ENCODE results near the gene IRF3.

IRF3 gene

GRCh38 chr19:49616532-49616931, 49.1 kb downstream of the IRF3 start:
- no peak for ATAC-seq
- TF ChIP-seq ISL1 (CRISPR knock-in tag; IDR thresholded peaks at IDR 0.05) = no peak
- no peak for TF ChIP-seq RARB (CRISPR knock-in tag; IDR thresholded peaks at IDR 0.05)
- TF ChIP-seq ZFP30 (CRISPR knock-in tag; IDR thresholded peaks at IDR 0.05) = no peak
- no peak for TF ChIP-seq TSHZ2 (CRISPR knock-in tag; IDR thresholded peaks at IDR 0.05)
- no peak for TF ChIP-seq POU6F1 (CRISPR knock-in tag; IDR thresholded peaks at IDR 0.05; ENCODE audit: borderline replicate concordance, low read depth)
- no peak for TF ChIP-seq ZNF565 (CRISPR knock-in tag; conservative IDR thresholded peaks at IDR 0.05; ENCODE audit: low read depth)
- TF ChIP-seq SNAI2 (CRISPR knock-in tag; IDR thresholded peaks at IDR 0.05) = no peak
- TF ChIP-seq ZNF70 (CRISPR knock-in tag; IDR thresholded peaks at IDR 0.05) = no peak
- TF ChIP-seq PPARA (CRISPR knock-in tag; IDR thresholded peaks at IDR 0.05; ENCODE audit: borderline replicate concordance) = no peak
- no peak for TF ChIP-seq GLIS3 (CRISPR knock-in tag; IDR thresholded peaks at IDR 0.05)
- TF ChIP-seq ARNTL (CRISPR knock-in tag; IDR thresholded peaks at IDR 0.05; ENCODE audit: borderline replicate concordance, low read depth) = no peak
- no peak for TF ChIP-seq PATZ1 (CRISPR knock-in tag; IDR thresholded peaks at IDR 0.05; ENCODE audit: borderline replicate concordance)
- TF ChIP-seq BACH2 (CRISPR knock-in tag; IDR thresholded peaks at IDR 0.05; ENCODE audit: borderline replicate concordance) = no peak
- TF ChIP-seq ESRRG (CRISPR knock-in tag; IDR thresholded peaks at IDR 0.05) = no peak

GRCh38 chr19:49615861-49616260, 49.8 kb downstream of the IRF3 start:
- ATAC-seq = no peak
- no peak for TF ChIP-seq SNAI2 (CRISPR knock-in tag; IDR thresholded peaks at IDR 0.05)
- no peak for TF ChIP-seq RARB (CRISPR knock-in tag; IDR thresholded peaks at IDR 0.05)
- no peak for TF ChIP-seq ESRRG (CRISPR knock-in tag; IDR thresholded peaks at IDR 0.05)
- TF ChIP-seq CSRNP3 (CRISPR knock-in tag; IDR thresholded peaks at IDR 0.05) = no peak
- no peak for TF ChIP-seq OSR1 (CRISPR knock-in tag; IDR thresholded peaks at IDR 0.05)
- no peak for TF ChIP-seq CSDC2 (CRISPR knock-in tag; IDR thresholded peaks at IDR 0.05)
- TF ChIP-seq ISL1 (CRISPR knock-in tag; IDR thresholded peaks at IDR 0.05) = no peak
- no peak for TF ChIP-seq PPARA (CRISPR knock-in tag; IDR thresholded peaks at IDR 0.05; ENCODE audit: borderline replicate concordance)
- TF ChIP-seq CREB5 (CRISPR knock-in tag; IDR thresholded peaks at IDR 0.05; ENCODE audit: low read depth) = no peak
- TF ChIP-seq BACH2 (CRISPR knock-in tag; IDR thresholded peaks at IDR 0.05; ENCODE audit: borderline replicate concordance) = no peak
- no peak for TF ChIP-seq ZC3H10 (CRISPR knock-in tag; IDR thresholded peaks at IDR 0.05)
- no peak for TF ChIP-seq TCF4 (CRISPR knock-in tag; IDR thresholded peaks at IDR 0.05; ENCODE audit: borderline replicate concordance)
- TF ChIP-seq GLIS3 (CRISPR knock-in tag; IDR thresholded peaks at IDR 0.05) = no peak
- TF ChIP-seq TSHZ2 (CRISPR knock-in tag; IDR thresholded peaks at IDR 0.05) = no peak
- TF ChIP-seq ARNTL (CRISPR knock-in tag; IDR thresholded peaks at IDR 0.05; ENCODE audit: borderline replicate concordance, low read depth) = no peak
- no peak for TF ChIP-seq ZNF70 (CRISPR knock-in tag; IDR thresholded peaks at IDR 0.05)
- no peak for TF ChIP-seq TOX (CRISPR knock-in tag; IDR thresholded peaks at IDR 0.05; ENCODE audit: borderline replicate concordance)
- TF ChIP-seq ZFP3 (CRISPR knock-in tag; IDR thresholded peaks at IDR 0.05) = no peak

All from SK-N-SH treated with all-trans-retinoic acid at 6 μM for 48 hours (cell line).